GM19395 (cell line): ENCODE measurements around the gene FYN.

ENCODE experiments used
- ATAC-seq: cut with Tn5 transposase; IDR thresholded peaks from one replicate; pipeline ENCODE4 v1.9.1; 2021; ENCODE audit warnings: mild to moderate bottlenecking, moderate library complexity; ENCODE audit not compliant: unreplicated experiment

The FYN gene

DNA sequence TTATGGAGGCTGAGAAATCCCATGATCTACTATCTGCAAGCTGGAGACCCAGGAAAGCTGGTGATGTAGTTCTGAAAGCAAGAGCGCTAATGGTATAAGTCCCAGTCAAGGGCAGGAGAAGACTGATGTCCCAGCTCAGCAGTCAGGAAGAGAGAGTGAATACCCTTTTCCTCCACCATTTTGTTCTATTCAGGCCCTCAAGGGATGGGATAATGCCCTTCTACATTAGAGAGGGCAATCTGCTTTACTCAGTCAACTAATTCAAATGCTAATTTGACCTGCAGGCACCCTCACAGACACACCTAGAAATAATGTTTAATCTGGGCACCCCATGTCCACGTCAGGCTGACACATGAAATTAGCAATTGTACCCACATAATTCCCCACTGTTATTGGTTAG is 10.8 kb upstream of the FYN start:
- ATAC-seq, result no peak

- ATAC-seq, result no peak
Observed at GRCh38 chr6:111880181-111880888, 7.1 kb upstream of the FYN start.

DNA sequence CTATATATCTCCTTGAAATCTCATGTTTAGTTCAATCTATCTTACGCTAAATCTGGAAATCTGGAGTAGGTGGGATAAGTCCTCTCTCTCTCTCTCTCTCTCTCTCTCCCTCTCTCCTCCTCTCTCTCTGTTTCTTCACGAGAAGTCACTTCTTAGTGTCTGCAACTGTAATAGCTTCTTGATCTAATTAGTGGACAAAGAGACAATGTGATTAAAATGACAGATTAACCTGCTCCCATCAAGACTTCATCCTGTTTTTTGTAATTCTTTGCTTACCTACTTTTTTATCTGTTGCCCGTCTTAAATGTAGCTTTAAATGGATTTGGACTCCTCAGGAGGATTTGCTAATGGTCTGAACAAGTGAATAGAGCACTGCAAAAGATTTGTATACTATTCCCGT is 2.5 kb upstream of the FYN start:
- no peak for ATAC-seq

DNA sequence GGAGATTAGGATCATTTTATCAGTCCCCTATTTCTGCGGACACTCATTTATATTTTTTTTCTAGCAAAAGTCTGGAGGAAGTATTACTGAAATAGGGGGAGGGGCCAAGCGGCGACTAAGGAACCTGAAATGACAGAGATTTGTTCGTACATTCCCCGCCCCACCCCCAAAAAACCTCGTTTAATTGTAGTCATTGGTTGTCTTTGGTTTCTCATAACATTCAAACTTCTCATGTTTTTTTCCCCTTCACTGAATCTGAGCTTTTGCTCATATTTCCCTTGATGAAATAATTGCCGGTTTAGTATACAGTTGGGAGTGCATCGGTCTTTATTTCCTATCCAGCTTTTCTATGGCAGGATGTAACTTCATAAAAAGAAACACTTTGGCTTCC is 768 bp upstream of the FYN start:
- ATAC-seq, result no peak

GRCh38 chr6:111872401-111873177 is 663 bp downstream of the FYN start:
- ATAC-seq, result peak; percentile 22

DNA sequence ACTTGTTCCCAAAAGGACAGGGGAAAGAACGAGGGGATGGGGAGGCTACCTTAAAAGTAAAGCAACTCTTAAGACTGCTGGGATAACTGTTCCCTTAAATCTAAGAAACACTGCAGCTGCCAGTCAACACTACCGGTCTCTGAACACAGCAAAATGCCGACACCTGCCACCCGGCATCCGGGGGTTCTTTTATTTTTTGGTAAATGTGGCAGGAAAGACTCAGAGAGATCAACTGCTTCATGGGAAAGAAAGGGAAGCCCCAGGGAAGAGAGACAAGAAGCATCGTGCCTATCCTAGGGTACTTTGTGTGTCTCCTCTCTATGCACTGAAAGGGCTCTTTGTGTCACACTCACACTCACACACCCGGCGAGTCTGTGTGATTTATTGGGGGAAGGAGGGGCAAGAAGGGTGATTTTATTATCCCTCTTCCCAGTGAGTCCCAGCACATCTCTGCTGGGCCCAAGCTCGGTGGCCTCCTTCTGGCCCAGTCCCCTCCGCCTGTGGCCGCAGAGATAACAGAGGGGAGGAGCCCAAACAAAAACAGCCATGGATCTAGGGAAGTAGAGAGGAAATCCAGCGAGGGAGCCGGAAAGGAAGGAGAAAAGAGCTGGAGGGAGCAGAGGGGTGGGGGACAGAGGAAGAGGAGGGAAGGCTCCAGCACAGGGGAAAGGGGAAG is 1.4 kb downstream of the FYN start:
- ATAC-seq, result no peak

GRCh38 chr6:111871207-111871606 is 2.0 kb downstream of the FYN start:
- no peak for ATAC-seq

DNA sequence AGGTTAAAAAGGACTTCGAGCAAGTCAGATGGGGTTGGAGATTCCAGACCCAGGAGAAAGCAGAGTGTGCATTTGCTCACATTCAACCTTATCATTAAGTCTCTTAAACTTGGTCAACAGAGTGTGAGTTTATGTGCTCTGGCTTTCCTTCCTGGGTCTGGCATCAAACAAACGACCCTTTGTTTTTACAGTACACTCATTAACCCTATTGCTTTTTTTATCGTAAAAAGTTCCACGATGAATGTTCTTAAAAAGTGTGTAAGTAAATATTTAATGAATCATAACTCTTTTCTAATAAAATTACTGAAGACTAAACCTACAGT is 2.5 kb downstream of the FYN start:
- ATAC-seq, result no peak

- ATAC-seq, result no peak
Observed at GRCh38 chr6:111870051-111870741, 3.1 kb downstream of the FYN start.

DNA sequence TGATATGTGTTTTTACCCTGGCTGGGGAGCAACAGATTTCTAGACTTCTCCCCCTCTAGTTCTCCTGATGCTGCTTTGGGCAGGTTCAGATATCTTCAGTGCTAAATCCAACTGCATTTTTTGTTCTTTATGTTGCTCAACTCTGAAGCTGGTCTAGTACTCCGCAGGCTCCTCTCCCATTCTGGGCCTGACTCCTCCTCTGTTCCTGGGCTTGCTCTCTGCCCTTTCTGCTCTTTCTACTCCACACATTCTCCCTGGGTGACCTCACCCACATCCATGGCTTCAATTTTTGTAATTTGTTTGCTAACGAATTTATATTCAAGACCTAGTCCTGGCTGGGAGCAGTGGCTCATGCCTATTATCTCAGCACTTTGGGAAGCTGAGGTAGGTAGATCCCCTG is 6.4 kb downstream of the FYN start:
- ATAC-seq, result no peak

DNA sequence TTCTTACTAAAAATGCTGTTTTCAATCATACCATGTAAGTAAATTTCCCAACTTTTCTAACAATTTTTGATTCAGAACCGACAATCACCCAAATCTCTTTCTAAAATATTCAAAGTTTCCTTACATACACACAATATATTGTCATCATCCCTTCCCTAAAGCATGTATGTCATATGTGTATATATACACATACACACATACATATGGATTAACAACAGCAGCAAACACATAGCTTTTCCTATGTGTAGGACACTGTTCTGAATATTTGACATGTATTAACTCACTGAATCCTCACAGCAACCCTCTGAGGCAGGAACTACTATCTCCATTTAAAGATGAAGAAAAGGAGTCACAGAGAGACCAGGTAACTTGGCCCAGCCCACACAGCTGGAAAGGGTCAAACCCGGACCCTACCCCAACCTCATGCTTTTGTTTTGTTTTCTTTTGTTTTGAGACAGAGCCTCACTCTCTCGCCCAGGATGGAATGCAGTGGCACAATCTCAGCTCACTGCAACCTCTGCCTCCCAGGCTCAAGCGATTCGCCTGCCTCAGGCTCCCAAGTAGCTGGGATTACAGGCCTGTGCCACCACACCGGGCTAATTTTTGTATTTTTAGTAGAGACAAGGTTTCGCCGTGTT is 7.2 kb downstream of the FYN start:
- ATAC-seq, result no peak

DNA sequence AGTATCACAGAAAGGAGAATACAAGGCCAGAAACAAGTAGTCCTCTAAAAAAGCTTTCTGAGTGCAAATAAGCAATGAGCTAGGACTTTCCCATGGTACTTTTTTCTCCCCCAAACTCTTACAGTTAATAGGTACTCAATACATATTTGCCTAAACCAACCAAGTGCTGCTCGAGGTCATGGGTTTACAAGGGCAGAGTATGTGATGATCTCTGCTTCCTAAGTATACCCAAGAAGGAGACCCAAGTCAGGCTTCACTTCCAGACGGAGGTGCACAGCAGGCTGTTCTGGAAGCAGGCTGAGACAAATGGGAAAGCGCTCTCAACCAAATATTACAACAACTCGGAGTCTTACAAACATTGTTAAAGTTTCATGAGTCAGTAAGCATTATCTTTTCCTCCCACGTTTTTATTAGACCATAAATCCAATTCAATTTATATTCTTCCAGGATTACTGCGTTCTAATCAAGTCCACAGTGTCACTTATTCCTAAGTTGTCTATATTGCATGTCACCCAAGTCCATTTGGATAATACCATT is 8.1 kb downstream of the FYN start:
- no peak for ATAC-seq

GRCh38 chr6:111864138-111865048 is 8.9 kb downstream of the FYN start:
- no peak for ATAC-seq

DNA sequence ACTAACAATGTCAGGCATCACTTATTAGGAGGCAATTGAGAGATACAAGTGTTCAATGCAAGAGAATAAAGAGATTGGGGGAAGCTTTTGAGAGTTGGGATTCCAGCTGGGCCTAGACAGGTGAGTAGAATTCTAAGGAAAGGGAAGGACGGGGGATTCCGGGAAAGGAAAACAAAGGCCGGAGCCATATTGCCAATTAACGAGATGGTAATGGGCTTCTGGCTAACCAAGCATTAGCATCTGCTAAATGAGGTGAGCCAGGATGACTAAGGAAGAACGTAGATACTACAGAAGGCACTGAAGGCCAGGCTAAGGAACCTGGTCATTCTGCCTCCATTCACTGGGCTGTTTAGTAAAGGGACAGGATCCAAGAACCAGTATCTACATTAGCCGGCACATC is 10.5 kb downstream of the FYN start:
- ATAC-seq, result no peak

DNA sequence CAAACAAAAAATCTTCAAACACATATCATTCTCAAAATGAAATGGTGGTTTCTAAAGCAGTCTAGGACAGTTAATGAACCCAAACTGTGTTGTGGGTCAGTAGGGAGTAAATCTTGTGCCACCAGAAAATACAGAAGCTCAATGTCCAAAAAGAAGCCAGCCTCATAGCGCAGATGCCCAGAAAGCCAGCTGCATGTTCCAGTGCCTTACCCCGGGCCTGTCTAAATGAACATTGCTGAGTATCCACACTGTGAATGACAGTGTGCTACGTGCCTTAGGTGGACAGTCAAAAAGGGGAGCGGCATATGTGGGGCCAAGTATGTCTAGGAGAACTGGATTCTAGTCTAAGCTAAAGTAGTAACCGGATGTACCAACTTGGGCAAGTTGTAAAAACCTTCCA is 10.9 kb downstream of the FYN start:
- no peak for ATAC-seq

GRCh38 chr6:111861431-111861885 is 11.8 kb downstream of the FYN start:
- ATAC-seq, result no peak

DNA sequence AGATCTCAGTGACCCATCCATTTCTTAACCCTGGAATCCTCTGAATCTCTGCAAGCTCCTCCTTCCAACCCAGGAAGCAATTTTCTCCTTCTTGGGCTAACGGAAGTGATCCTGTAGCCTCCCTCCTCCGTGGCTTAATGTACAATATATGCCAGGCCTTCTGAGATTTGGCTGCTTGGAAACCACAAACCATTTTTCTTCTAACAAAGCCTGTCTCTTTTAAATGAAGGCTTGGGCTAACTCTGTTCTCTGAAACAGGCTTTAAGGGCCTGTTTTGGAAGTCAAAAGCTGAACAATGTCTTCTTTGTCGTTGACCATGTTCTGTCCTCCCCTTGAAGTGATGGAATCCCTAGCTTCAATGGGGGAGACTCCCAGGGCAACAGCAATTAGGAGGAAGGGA is 14.9 kb downstream of the FYN start:
- no peak for ATAC-seq

- ATAC-seq, result no peak
Observed at GRCh38 chr6:111857674-111858337, 15.4 kb downstream of the FYN start.

DNA sequence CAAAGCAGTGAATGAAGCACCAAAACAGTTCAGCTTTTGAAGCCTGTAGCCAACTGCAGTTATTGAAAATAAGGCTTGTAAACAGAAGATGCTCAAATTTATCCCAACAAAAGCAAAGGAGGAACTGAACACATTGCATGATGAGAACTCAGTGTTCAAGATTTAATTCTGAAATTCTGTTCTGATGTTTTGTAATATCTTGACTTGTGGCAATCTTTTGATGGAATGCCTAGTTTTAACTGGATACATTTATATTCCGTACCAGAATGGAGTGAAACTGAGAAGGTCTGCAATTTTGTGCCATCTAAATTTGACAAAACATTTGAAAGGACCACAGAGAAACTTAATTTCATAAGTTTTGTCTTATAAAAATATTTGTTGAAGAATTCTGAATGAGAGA is 17.5 kb downstream of the FYN start:
- no peak for ATAC-seq
